ENCODE data around the gene RIOK2.

RIOK2 gene

GRCh38 chr5:97121848-97122247 is 61.2 kb downstream of the RIOK2 start:
- no peak for DNase-seq

GRCh38 chr5:97120195-97120594 is 62.9 kb downstream of the RIOK2 start:
- DNase-seq, result no peak

- DNase-seq, result no peak
Measured at GRCh38 chr5:97119007-97119390, 64.0 kb downstream of the RIOK2 start.

- no peak for DNase-seq
Measured at GRCh38 chr5:97118261-97119006, 64.6 kb downstream of the RIOK2 start.

GRCh38 chr5:97115932-97116331 is 67.1 kb downstream of the RIOK2 start:
- no peak for DNase-seq

GRCh38 chr5:97112230-97112629 is 70.8 kb downstream of the RIOK2 start:
- DNase-seq, result no peak

- no peak for DNase-seq
Measured at GRCh38 chr5:97111616-97112015, 71.4 kb downstream of the RIOK2 start.

GRCh38 chr5:97111004-97111403 is 72.0 kb downstream of the RIOK2 start:
- no peak for DNase-seq
